NCI-H1436 (cell line): Measurements from ENCODE around the gene GBF1.
"Not testable (repeated sequence)": the region's sequence is repeated elsewhere in the genome, so short reads cannot be mapped to it uniquely, and the experiment has no call there.

Source experiments
- DNase-seq: peaks from one replicate; lab custom pipeline; 2025; lab: John Stamatoyannopoulos, UW

GBF1 gene

DNA sequence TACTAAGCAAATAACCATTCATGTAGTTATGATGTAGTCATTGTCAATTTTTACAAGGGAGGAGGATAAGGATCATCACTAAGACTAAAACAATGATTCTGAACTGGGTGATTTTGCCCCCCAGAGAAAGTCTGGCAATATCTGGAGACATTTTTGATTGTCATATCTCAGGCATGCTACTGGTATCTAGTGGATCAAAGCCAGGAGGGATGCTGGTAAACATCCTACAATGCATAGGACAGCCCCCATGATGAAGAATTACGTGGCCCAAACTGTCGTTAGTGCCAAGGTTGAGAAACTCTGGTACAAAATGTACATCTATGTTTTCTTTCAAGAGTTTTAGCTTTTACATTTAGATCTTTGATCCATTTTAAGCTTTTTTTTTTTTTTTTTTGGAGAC is 57.3 kb downstream of the GBF1 start:
- DNase-seq: no peak

GRCh38 chr10:102306006-102306405 is 60.7 kb downstream of the GBF1 start:
- no peak for DNase-seq

DNA sequence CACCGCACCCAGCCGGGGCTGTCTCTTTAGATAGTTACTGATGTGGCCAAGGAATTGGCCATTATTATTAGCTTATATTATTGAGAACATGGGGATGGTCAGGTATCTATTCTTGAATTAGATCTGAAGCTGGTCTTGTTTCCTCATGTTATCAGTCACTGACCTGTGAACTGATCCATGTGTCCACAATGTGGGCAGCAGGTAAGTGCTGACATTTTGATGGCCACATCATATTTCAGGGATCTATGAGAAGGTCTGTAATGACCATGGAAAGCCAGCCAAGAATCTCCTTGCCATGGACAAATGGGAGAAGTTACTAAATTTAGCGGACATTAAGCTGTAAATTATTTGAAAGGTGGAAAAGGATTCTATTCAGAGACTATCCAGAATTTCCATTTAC is 61.4 kb downstream of the GBF1 start:
- no peak for DNase-seq

DNA sequence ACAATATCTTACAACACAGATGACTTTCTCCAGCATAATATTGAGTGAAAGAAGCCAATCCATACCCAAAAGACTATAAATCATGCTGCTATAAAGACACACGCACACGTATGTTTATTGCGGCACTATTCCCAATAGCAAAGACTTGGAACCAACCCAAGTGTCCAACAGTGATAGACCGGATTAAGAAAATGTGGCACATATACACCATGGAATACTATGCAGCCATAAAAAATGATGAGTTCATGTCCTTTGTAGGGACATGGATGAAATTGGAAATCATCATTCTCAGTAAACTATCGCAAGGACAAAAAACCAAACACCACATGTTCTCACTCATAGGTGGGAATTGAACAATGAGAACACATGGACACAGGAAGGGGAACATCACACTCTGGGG is 63.0 kb downstream of the GBF1 start:
- DNase-seq: not testable (repeated sequence)

GRCh38 chr10:102309236-102309635 is 63.9 kb downstream of the GBF1 start:
- DNase-seq: no peak

- no peak for DNase-seq
Observed at GRCh38 chr10:102309916-102310315, 64.6 kb downstream of the GBF1 start.

DNA sequence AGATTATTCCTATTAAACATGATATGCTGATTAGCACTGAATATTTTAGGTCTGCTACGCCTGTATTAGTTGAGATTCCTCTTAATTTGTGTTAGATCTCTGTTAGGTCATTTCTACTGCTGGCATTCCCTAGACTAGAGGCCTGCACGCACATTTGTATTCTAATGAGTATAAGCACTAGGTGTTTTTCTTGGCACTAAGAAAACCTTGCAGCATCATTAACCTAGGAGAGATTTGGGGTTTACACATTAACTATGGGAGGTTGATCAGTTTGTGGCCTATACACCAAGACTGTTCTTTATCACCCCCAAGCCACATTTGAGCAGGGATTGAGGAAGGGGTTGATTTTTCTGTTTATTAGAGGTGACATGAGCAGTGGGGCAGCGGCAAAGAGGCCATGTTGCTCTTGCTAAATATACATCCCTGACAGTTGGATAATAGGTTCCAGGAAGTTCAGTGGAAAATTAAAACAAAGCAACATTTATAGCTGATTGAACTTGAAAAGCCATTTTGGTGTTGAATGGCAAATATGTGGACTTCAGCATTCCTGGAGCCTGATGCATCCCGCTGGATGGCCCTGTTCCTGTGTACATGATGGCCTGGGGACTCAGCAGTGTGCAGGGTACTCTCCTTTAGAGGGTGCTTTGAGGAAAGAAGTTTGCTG is 65.2 kb downstream of the GBF1 start:
- no peak for DNase-seq

GRCh38 chr10:102311025-102311420 is 65.7 kb downstream of the GBF1 start:
- DNase-seq: no peak

GRCh38 chr10:102312683-102313082 is 67.4 kb downstream of the GBF1 start:
- DNase-seq: no peak

DNA sequence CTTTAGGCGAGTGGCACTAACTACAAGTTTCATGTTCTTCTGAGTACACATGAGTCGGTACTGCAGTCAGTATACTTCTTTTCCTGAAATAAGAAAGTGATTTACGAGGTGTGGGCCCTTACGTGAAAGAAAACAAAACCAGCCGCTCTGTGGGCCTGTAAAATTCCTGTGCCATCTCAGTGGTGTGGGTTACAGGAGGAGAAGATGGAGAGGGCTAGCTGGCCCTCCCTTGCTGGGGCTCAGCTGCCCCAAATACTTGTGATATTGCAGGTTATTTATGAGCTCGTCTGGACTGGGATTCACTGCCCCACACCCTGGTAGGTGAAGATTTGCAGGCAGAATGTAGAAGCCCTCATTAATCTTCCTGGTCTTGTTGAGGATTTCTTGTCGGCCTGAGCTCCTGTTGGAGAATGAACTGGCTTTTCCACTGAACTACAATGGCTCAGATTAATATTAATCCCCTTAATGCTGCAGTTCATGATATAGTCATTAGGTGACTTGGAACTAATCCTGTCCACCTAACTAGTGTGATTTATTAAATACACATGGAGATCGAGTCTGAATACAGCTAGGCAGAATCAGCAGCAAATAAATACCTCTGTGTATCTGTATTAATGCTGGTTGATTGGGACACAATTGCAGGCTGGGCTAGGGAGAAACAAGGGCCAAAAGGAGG is 68.0 kb downstream of the GBF1 start:
- no peak for DNase-seq

DNA sequence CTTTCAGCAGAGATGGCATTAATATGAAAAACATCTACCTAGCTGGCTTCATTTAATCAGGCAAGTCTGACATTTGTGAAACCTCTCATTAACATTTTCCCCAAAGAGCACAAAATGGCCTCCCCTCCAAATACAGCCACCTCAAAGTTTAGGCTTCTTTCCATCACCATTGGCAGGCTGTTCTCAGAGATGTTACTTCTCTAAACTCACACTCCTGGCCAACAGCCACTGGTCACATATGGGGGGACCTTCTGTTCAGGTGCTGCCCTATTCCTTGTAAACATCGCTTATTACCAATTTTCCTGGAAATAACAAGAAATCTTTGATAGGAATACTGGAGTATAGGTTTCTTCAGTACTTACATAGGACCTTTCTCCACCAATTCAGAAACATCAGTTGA is 69.5 kb downstream of the GBF1 start:
- DNase-seq: no peak

DNA sequence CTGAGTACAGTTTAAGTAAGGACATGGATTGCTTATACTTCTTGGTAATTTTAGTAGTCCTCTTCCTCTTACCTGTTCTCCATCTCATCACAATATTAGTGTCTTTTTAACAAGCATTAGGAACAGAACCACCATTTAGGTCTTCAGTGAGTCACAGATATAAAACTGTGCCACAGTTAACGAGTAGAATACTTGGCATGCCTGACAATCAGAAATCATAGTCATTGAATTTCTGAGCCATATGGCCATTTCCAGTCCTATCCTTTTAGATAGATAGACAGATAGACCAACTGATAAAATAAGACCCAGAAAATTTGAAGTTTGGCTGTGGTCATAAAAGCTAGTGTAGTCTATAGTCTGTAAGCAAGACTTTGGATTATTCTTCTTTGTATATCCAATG is 71.1 kb downstream of the GBF1 start:
- no peak for DNase-seq

DNA sequence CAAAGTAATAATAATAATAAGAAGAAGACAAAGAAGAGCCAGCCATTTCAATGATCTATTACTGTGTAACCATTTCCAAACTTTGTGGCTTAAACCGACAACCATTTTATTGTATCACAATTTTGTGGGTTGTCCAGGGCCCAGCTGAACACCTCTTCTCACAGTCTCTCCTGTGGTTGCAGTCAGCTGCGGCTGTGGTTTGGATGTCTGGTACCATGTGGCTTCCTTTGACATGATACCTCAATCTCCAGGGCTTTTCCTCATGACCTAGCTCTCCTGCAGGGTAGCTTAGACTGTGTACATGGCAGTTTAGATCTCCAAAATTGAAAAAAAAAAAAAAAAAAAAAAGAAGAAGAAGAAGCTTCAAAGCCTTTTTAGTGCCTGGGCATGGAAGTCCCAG is 77.6 kb downstream of the GBF1 start:
- DNase-seq: no peak

DNA sequence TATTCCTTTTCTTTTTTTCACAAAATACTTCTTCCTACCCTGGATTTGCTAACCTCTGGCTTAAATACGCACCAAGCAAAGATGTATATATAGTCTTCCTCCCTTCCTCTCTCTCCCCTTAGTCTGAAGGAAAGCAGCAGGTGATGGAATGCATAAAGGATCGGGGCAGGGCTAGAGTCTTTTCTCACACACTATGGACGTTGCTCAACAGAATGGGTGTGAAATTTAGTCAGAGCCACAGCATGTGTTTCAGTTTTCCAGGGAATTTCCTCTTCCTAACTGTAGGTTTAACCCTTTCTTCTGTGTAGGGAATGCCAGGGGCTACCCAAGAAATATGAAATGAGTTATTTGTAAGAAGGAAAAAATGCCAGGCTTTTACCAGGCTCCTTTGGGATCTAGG is 78.7 kb downstream of the GBF1 start:
- no peak for DNase-seq

DNA sequence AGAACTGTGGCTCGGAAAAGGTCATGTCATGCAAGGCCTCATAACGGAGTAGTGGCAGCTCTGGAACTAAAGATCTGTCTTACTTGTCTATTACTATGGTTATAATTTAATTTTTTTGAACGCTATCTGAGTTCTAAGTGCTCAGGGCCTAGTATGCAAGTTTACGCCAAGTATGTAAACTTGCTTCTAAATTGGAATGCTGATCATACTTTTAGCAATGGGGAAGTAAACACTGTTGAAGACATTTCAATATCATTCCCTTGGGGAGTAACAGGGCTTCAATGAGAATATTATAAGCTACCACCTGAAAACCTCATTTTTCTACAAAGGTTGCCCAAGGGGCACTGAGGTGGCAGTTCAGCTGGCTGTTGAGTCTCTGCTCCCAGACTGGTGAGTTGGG is 80.7 kb downstream of the GBF1 start:
- no peak for DNase-seq

DNA sequence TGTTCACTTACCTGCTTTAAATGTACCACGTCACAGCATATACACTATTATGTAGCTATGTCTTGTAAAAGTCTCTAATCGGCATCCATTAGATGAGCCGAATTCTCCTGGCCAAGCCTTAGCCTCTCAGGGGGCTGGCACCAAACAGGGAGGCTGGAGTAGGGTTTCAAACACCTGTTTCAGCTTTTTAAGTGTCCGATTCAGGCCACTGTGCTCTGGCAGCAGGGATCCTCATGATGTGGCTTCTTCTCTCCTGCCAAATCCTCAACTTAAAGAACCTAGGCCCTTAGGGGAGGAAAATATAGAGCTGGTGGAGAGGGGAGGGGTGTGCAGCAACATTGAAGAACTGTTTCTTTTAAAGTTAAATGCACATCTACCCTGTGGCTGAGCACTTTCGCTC is 81.7 kb downstream of the GBF1 start:
- no peak for DNase-seq

DNA sequence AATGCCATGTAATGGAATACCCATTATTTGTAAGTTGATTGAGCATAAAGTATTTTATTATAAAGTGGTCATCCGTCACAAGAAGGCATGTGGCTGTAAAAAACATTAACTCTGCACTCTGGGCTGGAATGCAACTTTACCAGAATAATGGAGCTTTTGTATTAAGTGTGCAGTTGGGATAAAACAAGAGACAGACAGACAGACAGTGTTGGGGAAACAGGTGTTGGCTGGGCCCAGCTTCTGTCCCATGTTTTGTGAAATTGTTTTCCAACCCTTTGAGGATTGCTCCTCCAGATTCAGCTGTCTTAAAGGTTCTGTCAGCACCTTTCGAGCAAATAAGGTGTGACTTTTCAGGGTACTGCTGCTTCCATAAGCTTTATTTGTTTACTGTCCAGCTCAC is 82.3 kb downstream of the GBF1 start:
- no peak for DNase-seq

DNA sequence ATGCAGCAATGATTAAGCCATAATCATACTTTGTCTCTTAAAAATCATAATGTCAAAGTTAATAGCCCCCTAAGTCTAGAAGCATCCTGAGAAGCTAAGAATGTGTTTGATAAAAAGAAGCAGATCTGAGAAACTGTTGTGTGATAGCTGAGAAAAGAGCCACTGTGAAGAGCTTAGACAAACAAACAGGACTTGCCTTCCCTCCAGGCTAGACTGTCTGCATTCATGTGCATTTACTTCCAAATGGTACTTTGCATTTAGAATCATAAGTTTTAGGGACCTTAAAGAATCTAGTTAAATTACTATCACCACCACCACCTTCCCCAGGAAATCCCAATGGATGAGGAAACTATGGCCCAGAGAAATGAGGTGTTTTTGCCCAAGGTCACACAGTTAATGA is 87.4 kb downstream of the GBF1 start:
- DNase-seq: no peak

DNA sequence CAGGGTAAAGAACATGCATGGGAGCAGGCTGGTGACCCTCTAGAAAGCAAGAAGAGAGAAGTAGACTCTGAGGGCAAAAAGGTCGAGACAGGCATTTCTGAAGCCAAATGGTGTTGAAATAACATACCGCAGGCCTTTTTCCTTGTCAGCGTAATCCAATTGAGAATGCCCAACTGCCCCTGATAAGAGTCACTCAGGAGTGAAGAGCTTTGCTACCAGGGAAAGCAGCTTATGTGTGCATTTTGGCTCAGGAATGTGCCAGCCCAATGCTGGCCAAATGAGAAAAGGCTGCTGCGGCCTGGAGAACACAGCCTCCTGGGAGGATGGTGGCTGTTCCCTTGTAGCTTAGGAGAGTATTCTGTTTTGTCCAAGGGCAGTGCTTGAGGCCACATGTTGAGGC is 88.8 kb downstream of the GBF1 start:
- no peak for DNase-seq

DNA sequence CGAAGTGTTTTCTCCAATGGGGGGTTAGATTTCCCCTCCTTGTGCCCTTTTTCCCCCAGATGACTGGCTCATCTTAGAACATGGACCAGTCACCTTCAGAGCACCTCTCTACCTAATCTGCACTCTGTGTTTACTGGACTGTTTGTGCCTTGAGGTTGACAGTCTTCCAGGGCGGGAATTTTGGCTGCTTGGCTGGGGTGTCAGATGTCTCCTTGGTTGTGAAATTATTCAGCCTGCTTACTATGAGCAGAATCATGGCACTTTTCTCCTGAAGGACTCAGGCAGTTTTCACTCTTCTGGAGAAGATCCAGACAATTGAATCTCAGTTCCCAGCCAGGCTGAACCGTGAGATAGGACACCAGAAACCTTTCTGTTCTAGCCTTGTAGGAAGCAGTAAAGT is 89.9 kb downstream of the GBF1 start:
- DNase-seq: no peak

- no peak for DNase-seq
Observed at GRCh38 chr10:102341038-102341688, 95.8 kb downstream of the GBF1 start.

DNA sequence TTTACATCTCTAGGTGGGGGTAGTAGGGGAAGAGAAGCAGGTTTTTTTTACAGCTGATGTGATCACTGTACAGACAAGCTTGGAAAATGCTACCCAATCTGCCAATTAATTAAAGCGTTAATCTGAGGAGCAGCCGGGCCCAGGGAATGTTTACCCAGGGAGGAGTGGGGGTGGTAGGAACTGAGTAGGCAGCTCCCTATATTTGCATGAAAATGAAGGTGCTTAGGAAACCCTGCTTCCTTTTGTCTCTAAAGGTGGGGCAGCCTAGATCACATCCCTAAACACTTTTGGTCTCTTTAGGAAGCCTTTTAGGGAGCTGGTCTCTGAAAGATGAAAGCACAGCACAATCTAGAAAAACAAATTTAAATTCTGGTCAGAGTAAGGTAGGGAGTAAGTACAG is 97.1 kb downstream of the GBF1 start:
- peak; percentile 19 for DNase-seq

GRCh38 chr10:102342958-102343357 is 97.6 kb downstream of the GBF1 start:
- DNase-seq: no peak

DNA sequence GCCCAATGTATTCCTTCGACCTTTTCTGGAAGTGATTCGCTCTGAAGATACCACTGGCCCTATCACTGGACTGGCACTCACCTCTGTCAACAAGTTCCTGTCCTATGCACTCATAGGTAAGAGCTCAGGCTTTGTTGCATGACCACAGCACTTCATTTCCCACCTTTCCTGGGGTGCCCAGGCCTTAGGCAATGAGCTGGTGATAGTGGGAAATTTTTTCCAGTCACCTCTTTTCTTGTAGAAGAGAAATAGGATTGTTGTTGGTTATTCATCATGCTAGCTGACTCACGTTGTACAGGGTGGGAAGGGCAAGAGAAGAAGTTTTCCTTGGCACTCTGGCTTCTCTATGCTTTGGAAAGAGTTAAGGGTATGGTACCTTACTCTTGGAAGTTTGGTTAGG is 98.7 kb downstream of the GBF1 start:
- DNase-seq: no peak
